ENCODE measurements around the gene GLYATL1.

GLYATL1 gene
- long read RNA-seq: 0 reads

GRCh38 chr11:58939277-58939676 is at the start of gene GLYATL1:
GLYATL1 (plus strand) TSS chr11:58939488; CDS start chr11:58947088, 7,600 bp downstream.
- Histone ChIP-seq H3K27ac (replicated peaks) (no peak within 1 kb of the TSS), H3K4me3 (replicated peaks; ENCODE audit: insufficient read depth, low read length) (no peak within 1 kb of the TSS), H3K27me3 (ENCODE audit: insufficient read depth, poor library complexity, severe bottlenecking) (no peaks in the 10 kb centered on the region)
- DNase-seq (ENCODE audit: low read depth in 1 of 2, low spot score in 1 of 2): no peak
- TF ChIP-seq REST (IDR thresholded peaks at IDR 0.05; ENCODE audit: insufficient replicate concordance, low read depth) (no peak), POLR2AphosphoS5 (IDR thresholded peaks at IDR 0.05; ENCODE audit: low read depth) (no peak), CTCF (IDR thresholded peaks at IDR 0.05; ENCODE audit: insufficient read depth, low read length) (no peak), SPI1 (IDR thresholded peaks at IDR 0.05; ENCODE audit: borderline replicate concordance, low read depth) (no peak), GABPA (IDR thresholded peaks at IDR 0.05; ENCODE audit: low read depth) (no peak)

- no peak for DNase-seq (ENCODE audit: low read depth in 1 of 2, low spot score in 1 of 2)
- H3K27me3 ChIP-seq (ENCODE audit: insufficient read depth, poor library complexity, severe bottlenecking): no peaks in the 10 kb centered on the region
- TF ChIP-seq CTCF (IDR thresholded peaks at IDR 0.05; ENCODE audit: insufficient read depth, low read length) (no peak), REST (IDR thresholded peaks at IDR 0.05; ENCODE audit: insufficient replicate concordance, low read depth) (no peak), SPI1 (IDR thresholded peaks at IDR 0.05; ENCODE audit: borderline replicate concordance, low read depth) (no peak), POLR2AphosphoS5 (IDR thresholded peaks at IDR 0.05; ENCODE audit: low read depth) (no peak), GABPA (IDR thresholded peaks at IDR 0.05; ENCODE audit: low read depth) (no peak)
- no peak overlapping the region for H3K27ac ChIP-seq (replicated peaks)
- no peak overlapping the region for H3K4me3 ChIP-seq (replicated peaks; ENCODE audit: insufficient read depth, low read length)
Observed at GRCh38 chr11:58893899-58894298, 45.4 kb upstream of the GLYATL1 start.

- TF ChIP-seq GABPA (IDR thresholded peaks at IDR 0.05; ENCODE audit: low read depth) (no peak), SPI1 (IDR thresholded peaks at IDR 0.05; ENCODE audit: borderline replicate concordance, low read depth) (no peak), POLR2AphosphoS5 (IDR thresholded peaks at IDR 0.05; ENCODE audit: low read depth) (no peak), CTCF (IDR thresholded peaks at IDR 0.05; ENCODE audit: insufficient read depth, low read length) (no peak), REST (IDR thresholded peaks at IDR 0.05; ENCODE audit: insufficient replicate concordance, low read depth) (no peak)
- Histone ChIP-seq H3K27ac (replicated peaks) (no peak overlapping the region), H3K4me3 (replicated peaks; ENCODE audit: insufficient read depth, low read length) (no peak overlapping the region), H3K27me3 (ENCODE audit: insufficient read depth, poor library complexity, severe bottlenecking) (no peaks in the 10 kb centered on the region)
- no peak for DNase-seq (ENCODE audit: low read depth in 1 of 2, low spot score in 1 of 2)
Observed at GRCh38 chr11:58898106-58898505, 41.2 kb upstream of the GLYATL1 start.

Measured in HL-60 (cell line).